ENCODE results near the gene ROBO1. TPM values are rescaled to one million over a fixed set of nuclear protein-coding genes. Genes with fewer than 3 reads are reported as not detected.

ROBO1 gene
- polyA plus RNA-seq, 1 donor = 16.2 TPM

DNA sequence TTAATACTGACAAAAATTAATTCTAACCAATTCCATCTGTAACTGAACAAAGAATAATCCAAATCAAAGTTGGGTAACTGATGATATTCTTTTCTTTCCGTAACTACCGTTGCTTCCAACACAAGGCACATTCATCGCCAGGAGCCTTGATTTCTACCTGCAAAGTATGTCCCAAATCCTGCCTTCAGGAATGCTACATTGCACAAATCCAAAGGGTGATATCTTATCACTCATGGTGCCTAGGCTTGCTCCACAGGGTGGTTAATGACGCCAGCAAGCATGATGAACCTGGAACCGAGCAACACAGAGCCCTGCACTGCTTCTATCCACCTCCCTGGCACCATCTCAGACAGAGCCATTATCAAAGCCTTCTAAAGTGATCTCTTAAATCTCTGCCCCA lies 772.7 kb downstream of the ROBO1 start:
- H3K9me3 ChIP-seq (ENCODE audit: control insufficient read depth, low read depth, low read length) = no peaks in the 10 kb centered on the region
- DNase-seq = no peak
- no peaks in the 10 kb centered on the region for H3K36me3 ChIP-seq (ENCODE audit: control insufficient read depth, insufficient read depth, low read length)
- H3K4me1 ChIP-seq (ENCODE audit: control insufficient read depth, insufficient read depth, low read length) = no peaks in the 10 kb centered on the region
- whole genome bisulfite sequencing (ENCODE audit: insufficient coverage, low lambda C conversion rate) = no CpG with 5 or more reads among the region's 5 CpGs
- no peak overlapping the region for H3K27ac ChIP-seq (ENCODE audit: low read length)
- no peaks in the 10 kb centered on the region for H3K27me3 ChIP-seq (ENCODE audit: control insufficient read depth, insufficient read depth, low read length)
- H3K4me3 ChIP-seq (ENCODE audit: low read length) = no peak overlapping the region

DNA sequence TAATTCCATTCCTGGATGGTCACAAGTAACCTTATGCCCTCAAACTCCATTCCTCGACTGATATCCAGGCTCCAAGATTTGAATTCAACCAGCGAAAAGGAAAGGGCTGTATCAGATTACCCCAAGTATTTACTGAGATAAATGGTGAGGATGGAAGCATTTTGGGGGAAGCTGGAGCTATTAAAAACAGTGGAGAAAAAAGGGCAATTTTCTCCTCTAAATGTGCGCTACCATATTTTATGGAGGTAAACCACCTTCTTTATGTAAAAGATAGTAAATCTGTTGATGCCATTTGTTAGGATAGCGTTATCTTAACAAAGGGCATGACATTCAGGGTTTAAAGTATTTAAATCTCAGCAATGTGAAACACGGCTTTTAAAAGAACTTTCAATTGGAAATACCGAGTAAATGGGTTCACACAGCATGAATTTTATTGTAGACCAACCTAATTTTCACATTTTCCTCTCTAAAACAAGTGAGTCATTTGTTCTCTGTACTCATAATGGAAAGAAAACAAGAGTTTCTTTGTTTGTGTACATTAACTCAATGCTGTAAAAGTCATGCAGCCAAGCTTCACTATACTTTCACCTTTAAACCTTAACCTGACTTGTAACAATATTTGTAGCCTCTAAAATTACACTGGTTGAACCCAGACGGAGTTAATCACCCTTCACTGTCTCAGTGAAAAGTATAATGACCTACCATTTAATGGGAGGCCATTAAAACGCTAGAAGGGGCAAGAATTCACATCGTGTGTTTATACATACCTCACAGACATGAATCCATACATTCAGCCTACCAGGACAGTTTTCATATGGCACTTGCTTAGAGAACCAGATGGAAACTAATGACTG lies 773.4 kb downstream of the ROBO1 start:
- WGBS (ENCODE audit: insufficient coverage, low lambda C conversion rate) = no CpG with 5 or more reads among the region's 9 CpGs
- H3K4me3 ChIP-seq (ENCODE audit: low read length) = no peak overlapping the region
- no peaks in the 10 kb centered on the region for H3K4me1 ChIP-seq (ENCODE audit: control insufficient read depth, insufficient read depth, low read length)

DNA sequence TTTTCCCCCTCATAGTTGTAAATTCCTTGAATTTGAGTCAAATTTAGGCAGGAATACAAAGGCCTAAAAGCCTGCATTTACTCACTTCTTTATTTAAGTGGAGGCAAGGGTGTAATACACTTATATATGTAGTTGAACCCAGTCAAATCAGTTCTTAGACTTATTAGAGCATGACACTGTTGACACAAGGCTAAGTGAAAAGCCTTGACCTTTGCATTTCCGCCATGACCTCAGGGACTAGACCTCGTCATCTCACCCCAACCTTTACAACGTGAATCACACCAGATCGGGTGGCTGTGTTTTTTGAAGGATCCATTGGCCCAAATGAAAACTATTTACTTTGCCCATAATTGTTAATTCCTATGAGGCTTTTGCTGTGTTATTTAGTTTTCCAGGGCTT lies 774.4 kb downstream of the ROBO1 start:
- Histone ChIP-seq H3K4me1 (ENCODE audit: control insufficient read depth, insufficient read depth, low read length) (no peaks in the 10 kb centered on the region), H3K9me3 (ENCODE audit: control insufficient read depth, low read depth, low read length) (no peaks in the 10 kb centered on the region), H3K27me3 (ENCODE audit: control insufficient read depth, insufficient read depth, low read length) (no peaks in the 10 kb centered on the region), H3K27ac (ENCODE audit: low read length) (no peak overlapping the region), H3K36me3 (ENCODE audit: control insufficient read depth, insufficient read depth, low read length) (no peaks in the 10 kb centered on the region), H3K4me3 (ENCODE audit: low read length) (no peak overlapping the region)
- WGBS (ENCODE audit: insufficient coverage, low lambda C conversion rate) = no CpG with 5 or more reads among the region's 4 CpGs
- DNase-seq = no peak

More for the DNA sequence above, 773.4 kb downstream of the ROBO1 start:
- no peaks in the 10 kb centered on the region for H3K27me3 ChIP-seq (ENCODE audit: control insufficient read depth, insufficient read depth, low read length)
- no peaks in the 10 kb centered on the region for H3K36me3 ChIP-seq (ENCODE audit: control insufficient read depth, insufficient read depth, low read length)
- H3K9me3 ChIP-seq (ENCODE audit: control insufficient read depth, low read depth, low read length) = no peaks in the 10 kb centered on the region
- H3K27ac ChIP-seq (ENCODE audit: low read length) = no peak overlapping the region
- DNase-seq = no peak

DNA sequence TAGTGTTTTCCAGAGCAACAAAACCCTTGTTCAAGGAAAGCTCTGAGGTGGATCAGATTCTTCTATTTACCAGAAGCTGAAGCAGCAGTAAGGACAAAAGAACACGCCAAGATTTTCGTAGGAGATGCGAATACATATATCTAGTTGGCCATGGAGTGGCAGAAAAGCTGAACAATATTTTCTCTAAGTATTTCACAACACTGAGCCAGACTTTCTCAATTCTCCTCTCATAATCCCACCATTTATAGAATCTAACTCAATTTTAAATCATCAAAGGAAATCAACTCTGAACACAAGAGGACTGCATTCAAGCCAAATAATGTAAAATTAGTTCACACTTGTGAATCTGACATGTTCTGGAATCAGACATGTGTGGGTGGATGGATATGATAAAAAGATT lies 775.0 kb downstream of the ROBO1 start:
- Histone ChIP-seq H3K4me1 (ENCODE audit: control insufficient read depth, insufficient read depth, low read length) (no peaks in the 10 kb centered on the region), H3K4me3 (ENCODE audit: low read length) (no peak overlapping the region), H3K27ac (ENCODE audit: low read length) (no peak overlapping the region), H3K9me3 (ENCODE audit: control insufficient read depth, low read depth, low read length) (no peaks in the 10 kb centered on the region), H3K27me3 (ENCODE audit: control insufficient read depth, insufficient read depth, low read length) (no peaks in the 10 kb centered on the region), H3K36me3 (ENCODE audit: control insufficient read depth, insufficient read depth, low read length) (no peaks in the 10 kb centered on the region)
- WGBS (ENCODE audit: insufficient coverage, low lambda C conversion rate) = 100% methylated on average over 2 of the region's 3 CpGs
- no peak for DNase-seq

DNA sequence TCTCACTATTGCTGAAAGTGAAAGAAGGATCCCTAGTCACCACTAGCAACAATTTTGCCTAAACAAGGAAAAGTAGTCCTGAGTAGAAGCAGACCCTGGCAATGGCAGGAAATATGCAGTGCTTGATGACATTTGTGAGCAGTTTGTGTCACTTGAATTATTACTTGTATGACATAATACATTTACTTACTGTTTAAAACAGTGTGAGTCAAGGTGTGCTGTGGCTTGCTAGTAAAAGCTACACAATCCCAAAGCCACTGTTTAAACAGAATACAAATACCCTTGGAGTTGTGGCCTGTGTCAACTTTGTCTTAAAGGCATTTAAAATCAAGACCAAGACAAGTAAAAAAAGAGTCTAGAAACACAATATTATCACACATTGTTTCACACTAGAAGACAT lies 775.4 kb downstream of the ROBO1 start:
- Histone ChIP-seq H3K36me3 (ENCODE audit: control insufficient read depth, insufficient read depth, low read length) (no peaks in the 10 kb centered on the region), H3K27ac (ENCODE audit: low read length) (no peak overlapping the region), H3K4me3 (ENCODE audit: low read length) (no peak overlapping the region), H3K9me3 (ENCODE audit: control insufficient read depth, low read depth, low read length) (no peaks in the 10 kb centered on the region), H3K4me1 (ENCODE audit: control insufficient read depth, insufficient read depth, low read length) (no peaks in the 10 kb centered on the region), H3K27me3 (ENCODE audit: control insufficient read depth, insufficient read depth, low read length) (no peaks in the 10 kb centered on the region)
- no peak for DNase-seq

DNA sequence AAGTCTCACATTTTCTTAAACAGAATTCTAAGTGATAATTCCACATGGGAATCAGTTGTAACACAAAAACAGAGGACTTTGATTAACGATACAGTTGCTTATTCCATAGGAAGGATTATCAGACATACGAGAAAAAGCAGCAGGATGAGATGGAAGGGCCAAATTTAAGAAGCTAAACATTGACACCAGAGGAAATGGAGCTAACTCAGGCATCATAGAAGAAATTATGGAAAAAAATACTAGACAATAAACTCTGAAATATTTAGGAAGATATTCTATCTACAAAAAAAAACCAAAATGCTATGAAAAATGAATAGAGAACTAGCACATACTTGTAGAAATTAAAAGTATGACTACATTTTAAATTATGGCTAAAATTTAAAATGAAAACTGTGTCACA lies 776.1 kb downstream of the ROBO1 start:
- no peak for DNase-seq
- Histone ChIP-seq H3K4me3 (ENCODE audit: low read length) (no peak overlapping the region), H3K4me1 (ENCODE audit: control insufficient read depth, insufficient read depth, low read length) (no peaks in the 10 kb centered on the region), H3K9me3 (ENCODE audit: control insufficient read depth, low read depth, low read length) (no peaks in the 10 kb centered on the region), H3K27me3 (ENCODE audit: control insufficient read depth, insufficient read depth, low read length) (no peaks in the 10 kb centered on the region), H3K27ac (ENCODE audit: low read length) (no peak overlapping the region), H3K36me3 (ENCODE audit: control insufficient read depth, insufficient read depth, low read length) (no peaks in the 10 kb centered on the region)
- 100% methylated on average over 2 of the region's 2 CpGs for WGBS (ENCODE audit: insufficient coverage, low lambda C conversion rate)

DNA sequence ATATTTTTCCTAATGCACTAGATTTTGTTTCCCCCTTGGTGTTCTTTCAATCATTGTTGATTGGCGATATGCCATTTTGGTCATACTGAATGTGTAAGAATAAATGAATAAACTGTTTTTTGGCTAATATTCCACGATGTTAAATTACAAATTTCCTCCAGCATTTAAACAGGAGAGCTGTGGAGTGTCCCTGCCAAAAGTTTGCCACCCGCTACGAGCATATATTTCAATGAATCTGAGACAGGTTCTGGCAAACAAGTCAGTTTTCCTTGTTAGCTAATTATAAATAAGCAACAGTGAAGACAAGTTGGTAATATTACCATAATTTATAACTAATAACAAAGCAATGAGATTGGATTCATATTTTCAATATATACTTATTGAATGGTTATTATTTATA lies 777.6 kb downstream of the ROBO1 start:
- no peaks in the 10 kb centered on the region for H3K9me3 ChIP-seq (ENCODE audit: control insufficient read depth, low read depth, low read length)
- H3K27me3 ChIP-seq (ENCODE audit: control insufficient read depth, insufficient read depth, low read length) = no peaks in the 10 kb centered on the region
- H3K4me1 ChIP-seq (ENCODE audit: control insufficient read depth, insufficient read depth, low read length) = no peaks in the 10 kb centered on the region
- DNase-seq = no peak
- H3K36me3 ChIP-seq (ENCODE audit: control insufficient read depth, insufficient read depth, low read length) = no peaks in the 10 kb centered on the region
- H3K27ac ChIP-seq (ENCODE audit: low read length) = no peak overlapping the region
- no peak overlapping the region for H3K4me3 ChIP-seq (ENCODE audit: low read length)
- WGBS (ENCODE audit: insufficient coverage, low lambda C conversion rate) = no CpG with 5 or more reads among the region's 4 CpGs

DNA sequence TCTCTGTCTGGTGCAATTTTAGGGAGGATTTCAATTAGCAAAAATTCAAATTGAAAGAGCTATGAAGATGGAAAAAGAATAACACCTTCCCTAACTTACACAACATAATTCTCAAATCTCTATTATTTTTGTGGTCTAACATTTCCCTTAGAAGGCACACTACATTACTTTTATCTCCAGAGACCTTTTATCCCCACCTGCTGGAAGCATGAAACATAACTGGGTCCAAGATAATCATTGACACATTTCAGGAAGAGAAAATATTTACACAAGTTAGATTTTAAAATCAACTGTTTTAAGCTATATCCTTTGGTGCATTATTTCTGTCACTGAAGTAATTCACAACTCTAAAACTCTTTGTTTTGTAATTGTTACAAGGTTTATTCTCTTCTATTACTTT lies 779.5 kb downstream of the ROBO1 start:
- H3K27ac ChIP-seq (ENCODE audit: low read length) = no peak overlapping the region
- no peak for DNase-seq
- no peaks in the 10 kb centered on the region for H3K4me1 ChIP-seq (ENCODE audit: control insufficient read depth, insufficient read depth, low read length)
- H3K36me3 ChIP-seq (ENCODE audit: control insufficient read depth, insufficient read depth, low read length) = no peaks in the 10 kb centered on the region
- H3K4me3 ChIP-seq (ENCODE audit: low read length) = no peak overlapping the region
- H3K27me3 ChIP-seq (ENCODE audit: control insufficient read depth, insufficient read depth, low read length) = no peaks in the 10 kb centered on the region
- no peaks in the 10 kb centered on the region for H3K9me3 ChIP-seq (ENCODE audit: control insufficient read depth, low read depth, low read length)

DNA sequence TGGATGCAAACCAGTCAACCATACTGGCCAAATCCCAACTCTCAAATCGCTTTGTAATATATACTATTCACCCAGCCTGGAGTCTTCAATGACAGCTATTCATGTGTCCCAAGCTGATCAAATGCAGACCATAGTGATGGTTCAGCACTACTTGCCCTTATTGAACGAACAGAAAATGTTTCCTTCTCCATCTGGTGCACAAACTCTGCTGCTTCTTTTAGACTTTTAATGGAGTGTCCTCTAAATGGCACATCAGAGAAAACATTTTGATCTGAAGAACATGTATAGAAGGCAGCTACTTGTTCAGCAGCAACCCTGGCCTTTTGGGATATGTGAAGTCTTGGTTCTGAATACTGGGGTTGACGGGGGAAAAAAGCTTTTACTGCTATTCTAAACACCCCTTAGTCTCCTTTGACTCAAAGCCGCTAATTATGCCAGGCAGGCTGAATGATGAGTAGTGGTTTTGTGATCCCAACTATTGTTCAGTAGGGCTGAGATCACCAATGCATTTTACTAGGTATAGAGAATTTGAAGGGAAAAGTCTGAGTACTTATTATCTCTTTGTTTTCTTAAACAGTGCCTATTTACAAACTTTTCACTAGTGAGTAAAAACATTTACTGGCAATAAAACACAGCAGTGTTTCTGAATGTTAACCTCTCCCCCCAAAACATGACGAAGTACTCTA lies 781.2 kb downstream of the ROBO1 start:
- H3K27ac ChIP-seq (ENCODE audit: low read length) = no peak overlapping the region
- WGBS (ENCODE audit: insufficient coverage, low lambda C conversion rate) = 80% methylated on average over 1 of the region's 5 CpGs
- H3K27me3 ChIP-seq (ENCODE audit: control insufficient read depth, insufficient read depth, low read length) = no peaks in the 10 kb centered on the region
- H3K4me3 ChIP-seq (ENCODE audit: low read length) = no peak overlapping the region
- no peak for DNase-seq
- no peaks in the 10 kb centered on the region for H3K36me3 ChIP-seq (ENCODE audit: control insufficient read depth, insufficient read depth, low read length)
- no peaks in the 10 kb centered on the region for H3K9me3 ChIP-seq (ENCODE audit: control insufficient read depth, low read depth, low read length)
- H3K4me1 ChIP-seq (ENCODE audit: control insufficient read depth, insufficient read depth, low read length) = no peaks in the 10 kb centered on the region

DNA sequence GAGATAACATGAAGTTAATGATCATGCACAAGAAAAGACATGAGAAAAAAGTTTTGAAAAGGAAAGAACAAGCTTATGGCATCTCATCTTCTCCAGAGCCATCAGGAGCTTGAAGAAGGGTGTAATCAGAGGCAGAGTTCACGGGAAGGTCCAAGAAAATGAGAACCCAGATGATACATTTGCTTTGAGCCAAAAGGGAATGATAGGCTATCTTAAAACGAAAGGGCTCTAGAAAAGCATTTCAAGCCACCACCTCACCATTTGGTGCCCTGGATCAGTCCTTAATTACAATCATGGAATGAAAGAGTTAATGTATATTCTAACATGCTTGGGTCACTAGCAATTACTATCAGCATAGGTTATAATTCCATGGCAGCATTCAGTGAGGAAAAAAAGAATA lies 781.8 kb downstream of the ROBO1 start:
- Histone ChIP-seq H3K27me3 (ENCODE audit: control insufficient read depth, insufficient read depth, low read length) (no peaks in the 10 kb centered on the region), H3K9me3 (ENCODE audit: control insufficient read depth, low read depth, low read length) (no peaks in the 10 kb centered on the region), H3K27ac (ENCODE audit: low read length) (no peak overlapping the region), H3K36me3 (ENCODE audit: control insufficient read depth, insufficient read depth, low read length) (no peaks in the 10 kb centered on the region), H3K4me1 (ENCODE audit: control insufficient read depth, insufficient read depth, low read length) (no peaks in the 10 kb centered on the region), H3K4me3 (ENCODE audit: low read length) (no peak overlapping the region)
- WGBS (ENCODE audit: insufficient coverage, low lambda C conversion rate) = 88% methylated on average over 1 of the region's 2 CpGs
- no peak for DNase-seq

DNA sequence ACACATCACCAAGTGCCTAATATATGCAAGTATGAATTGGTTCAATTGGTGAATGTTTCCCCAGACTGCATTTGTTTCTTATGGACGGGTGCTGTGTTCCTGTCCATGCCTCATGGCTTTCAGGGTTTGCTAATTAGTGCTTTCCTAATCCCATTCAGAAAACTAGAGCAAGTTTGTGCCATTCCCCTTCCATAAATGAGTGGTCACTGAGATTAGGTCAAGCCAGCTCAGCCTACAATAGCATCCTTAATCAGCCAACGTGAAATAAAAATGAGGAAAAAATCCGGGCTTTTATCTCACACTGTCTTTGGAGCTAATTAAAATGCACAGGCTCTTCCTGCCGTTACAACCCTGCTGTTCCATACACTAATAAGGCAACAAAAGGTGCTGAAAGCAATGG lies 788.8 kb downstream of the ROBO1 start:
- no peaks in the 10 kb centered on the region for H3K27me3 ChIP-seq (ENCODE audit: control insufficient read depth, insufficient read depth, low read length)
- no peak overlapping the region for H3K4me3 ChIP-seq (ENCODE audit: low read length)
- no peak for DNase-seq
- H3K27ac ChIP-seq (ENCODE audit: low read length) = no peak overlapping the region
- no peaks in the 10 kb centered on the region for H3K9me3 ChIP-seq (ENCODE audit: control insufficient read depth, low read depth, low read length)
- no peaks in the 10 kb centered on the region for H3K4me1 ChIP-seq (ENCODE audit: control insufficient read depth, insufficient read depth, low read length)
- no CpG with 5 or more reads among the region's 4 CpGs for WGBS (ENCODE audit: insufficient coverage, low lambda C conversion rate)
- H3K36me3 ChIP-seq (ENCODE audit: control insufficient read depth, insufficient read depth, low read length) = no peaks in the 10 kb centered on the region
